H9 (cell line): Measurements from ENCODE around the gene CSMD2. TPM values are rescaled to one million over a fixed set of nuclear protein-coding genes. Genes with fewer than 3 reads are reported as not detected.

Experiments used
- DNase-seq: peaks from one replicate; pipeline ENCODE4 v3.0.0-alpha.2; 2017
- H2AFZ ChIP-seq: one replicate; pipeline ENCODE4 v1.6.1; 2013; ENCODE audit warnings: mild to moderate bottlenecking, low read length, control low read depth, moderate library complexity
- H2AK5ac ChIP-seq: 2 replicates; pipeline ENCODE4 v1.6.1; 2013; ENCODE audit warnings: low read length, control low read depth, mixed read lengths; ENCODE audit not compliant: insufficient read length
- H2BK120ac ChIP-seq: one replicate; pipeline ENCODE4 v1.6.1; 2013; ENCODE audit warnings: low read depth, mild to moderate bottlenecking, low read length, control low read depth, inconsistent platforms; ENCODE audit not compliant: poor library complexity, severe bottlenecking
- H2BK12ac ChIP-seq: 2 replicates; pipeline ENCODE4 v1.6.1; 2013; ENCODE audit warnings: low read length, control low read depth, mixed read lengths, low read depth; ENCODE audit not compliant: insufficient read length
- H2BK15ac ChIP-seq: 2 replicates; pipeline ENCODE4 v1.6.1; 2013; ENCODE audit warnings: low read depth, low read length, control low read depth
- H2BK20ac ChIP-seq: one replicate; pipeline ENCODE4 v1.6.1; 2013; ENCODE audit warnings: low read depth, mild to moderate bottlenecking, low read length, control low read depth, inconsistent platforms; ENCODE audit not compliant: poor library complexity, severe bottlenecking
- H2BK5ac ChIP-seq: 2 replicates; pipeline ENCODE4 v1.6.1; 2013; ENCODE audit warnings: low read length, control low read depth, mixed read lengths; ENCODE audit not compliant: insufficient read length
- H3K14ac ChIP-seq: 2 replicates; pipeline ENCODE4 v1.6.1; 2013; ENCODE audit warnings: low read length, control low read depth; ENCODE audit not compliant: insufficient read depth
- H3K18ac ChIP-seq: 2 replicates; pipeline ENCODE4 v1.6.1; 2013; ENCODE audit warnings: low read depth, mild to moderate bottlenecking, mixed read lengths, low read length, control low read depth; ENCODE audit not compliant: insufficient read length
- H3K23ac ChIP-seq: 2 replicates; pipeline ENCODE4 v1.6.1; 2013; ENCODE audit warnings: low read length, control low read depth, mixed read lengths, low read depth; ENCODE audit not compliant: insufficient read length
- H3K23me2 ChIP-seq: 2 replicates; pipeline ENCODE4 v1.6.1; 2013; ENCODE audit warnings: low read depth, mild to moderate bottlenecking, mixed read lengths, low read length, control low read depth; ENCODE audit not compliant: insufficient read length, poor library complexity, severe bottlenecking
- H3K27ac ChIP-seq: 2 replicates; pipeline ENCODE4 v1.5.1; 2013; ENCODE audit warnings: low read length, control low read depth, mixed read lengths, low read depth; ENCODE audit not compliant: insufficient read length
- H3K27me3 ChIP-seq: 2 replicates; pipeline ENCODE4 v1.6.1; 2013; ENCODE audit warnings: low read length, control low read depth, inconsistent platforms; ENCODE audit not compliant: insufficient read depth
- H3K4ac ChIP-seq: 2 replicates; pipeline ENCODE4 v1.6.1; 2013; ENCODE audit warnings: low read depth, mild to moderate bottlenecking, control low read depth, inconsistent platforms, low read length, moderate library complexity
- H3K4me1 ChIP-seq: 2 replicates; pipeline ENCODE4 v1.6.1; 2013; ENCODE audit warnings: low read length, control low read depth, inconsistent platforms; ENCODE audit not compliant: insufficient read depth
- H3K4me2 ChIP-seq: 2 replicates; pipeline ENCODE4 v1.6.1; 2013; ENCODE audit warnings: low read length, control low read depth, mixed read lengths; ENCODE audit not compliant: insufficient read length, insufficient read depth
- H3K56ac ChIP-seq: 2 replicates; pipeline ENCODE4 v1.6.1; 2013; ENCODE audit warnings: low read depth, mild to moderate bottlenecking, mixed read lengths, low read length, control low read depth; ENCODE audit not compliant: insufficient read length
- H3K79me1 ChIP-seq: 2 replicates; pipeline ENCODE4 v1.6.1; 2013; ENCODE audit warnings: low read depth, mild to moderate bottlenecking, moderate library complexity, low read length, control low read depth, inconsistent platforms; ENCODE audit not compliant: insufficient read depth, poor library complexity, severe bottlenecking
- H3K79me2 ChIP-seq: 2 replicates; pipeline ENCODE4 v1.6.1; 2013; ENCODE audit warnings: low read length, control low read depth, inconsistent platforms; ENCODE audit not compliant: insufficient read depth
- H3K9ac ChIP-seq: 2 replicates; pipeline ENCODE4 v1.6.1; 2013; ENCODE audit warnings: low read length, control low read depth, mixed read lengths; ENCODE audit not compliant: insufficient read length; ENCODE audit errors: extremely low read depth
- H3K9me3 ChIP-seq: one replicate; pipeline ENCODE4 v1.6.1; 2013; ENCODE audit warnings: low read depth, low read length, inconsistent platforms; ENCODE audit not compliant: control insufficient read depth
- H3T11ph ChIP-seq: one replicate; pipeline ENCODE4 v1.6.1; 2013; ENCODE audit warnings: mild to moderate bottlenecking, low read length, control low read depth, inconsistent platforms
- H4K20me1 ChIP-seq: one replicate; pipeline ENCODE4 v1.6.1; 2013; ENCODE audit not compliant: control insufficient read depth, insufficient read length, insufficient read depth
- H4K5ac ChIP-seq: 2 replicates; pipeline ENCODE4 v1.6.1; 2013; ENCODE audit warnings: low read depth, mild to moderate bottlenecking, mixed read lengths, low read length, control low read depth; ENCODE audit not compliant: insufficient read length
- H4K8ac ChIP-seq: replicated peaks from 2 replicates; pipeline ENCODE4 v1.6.1; 2013; ENCODE audit warnings: low read length, control low read depth, mixed read lengths, low read depth; ENCODE audit not compliant: insufficient read length
- H4K91ac ChIP-seq: 2 replicates; pipeline ENCODE4 v1.6.1; 2013; ENCODE audit warnings: low read depth, mild to moderate bottlenecking, moderate library complexity, mixed read lengths, low read length, control low read depth; ENCODE audit not compliant: insufficient read length
- H3K27ac Mint-ChIP-seq, 3 experiments: 2 replicates in 2 of 3; 3 replicates in 1 of 3; pipeline ENCODE4 v1.8.0; 2020 to 2021; ENCODE audit warnings: mixed read lengths in 3 of 3, mild to moderate bottlenecking in 1 of 3, moderate library complexity in 1 of 3
- H3K27me3 Mint-ChIP-seq: 2 replicates; pipeline ENCODE4 v1.8.0; 2021; ENCODE audit warnings: low read depth, mild to moderate bottlenecking, moderate library complexity, mixed read lengths
- H3K36me3 Mint-ChIP-seq, 3 experiments: 2 replicates in 2 of 3; 3 replicates in 1 of 3; pipeline ENCODE4 v1.8.0; 2020 to 2021; ENCODE audit warnings: low read depth in 3 of 3, mixed read lengths in 3 of 3; ENCODE audit not compliant: insufficient read depth in 1 of 3
- H3K4me1 Mint-ChIP-seq, 2 experiments: 2 replicates each; pipeline ENCODE4 v1.8.0; 2020; ENCODE audit warnings: mixed read lengths in 2 of 2
- H3K4me3 Mint-ChIP-seq, 2 experiments: 2 replicates in 1 of 2; 3 replicates in 1 of 2; pipeline ENCODE4 v1.8.0; 2020 to 2021; ENCODE audit warnings: mild to moderate bottlenecking in 2 of 2, mixed read lengths in 2 of 2, moderate library complexity in 1 of 2
- H3K9me3 Mint-ChIP-seq, 2 experiments: 2 replicates in 1 of 2; 3 replicates in 1 of 2; pipeline ENCODE4 v1.8.0; 2020; ENCODE audit warnings: mild to moderate bottlenecking in 2 of 2, mixed read lengths in 2 of 2, moderate library complexity in 1 of 2
- CTCF ChIP-seq: fragments of 200-600 bp; sonication (generic); conservative IDR thresholded peaks from 3 replicates; pipeline ENCODE4 v1.8.0; 2021; ENCODE audit warnings: antibody characterized with exemption, mild to moderate bottlenecking
- WGBS: extraction: QIAGEN DNeasy Blood & Tissue Kit; methylation state at CpG from one replicate; pipeline ENCODE4 v1.1.7; 2013; ENCODE audit warnings: missing lambda C conversion rate, low lambda C conversion rate, mixed read lengths; ENCODE audit not compliant: insufficient read length; ENCODE audit errors: extremely low coverage; 5-methylcytosine and 5-hydroxymethylcytosine counted together
- total RNA-seq: library from RNA; stranded (reverse); gene quantifications from 2 replicates; pipeline ENCODE4 v1.2.1, GENCODE V29; 2021

Gene CSMD2
- total RNA-seq, 1 experiment from 2014 or later: 6.4 TPM

DNA sequence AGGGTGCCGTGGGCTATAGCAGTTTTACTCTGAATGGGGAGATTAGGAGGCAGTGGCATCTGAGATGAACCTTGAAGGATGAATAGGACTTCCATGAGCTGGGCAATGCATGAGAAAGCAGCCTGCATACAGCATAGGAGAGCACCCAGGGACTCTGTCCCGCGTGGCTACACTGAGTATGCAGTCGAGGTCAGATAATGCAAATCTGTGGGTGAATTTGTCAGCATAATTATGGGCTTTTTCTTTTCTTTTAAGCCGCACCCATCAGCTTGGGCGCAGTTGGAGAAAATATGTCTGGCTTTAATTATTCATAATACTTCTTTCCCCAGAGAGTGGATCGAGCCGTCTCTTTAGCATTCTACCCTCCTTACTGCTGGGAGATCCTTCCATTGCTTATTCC, 504.1 kb downstream of the CSMD2 start:
- Histone ChIP-seq H2AFZ (no peak overlapping the region), H3K4me1 (no peaks in the 10 kb centered on the region), H3K9me3 (no peaks in the 10 kb centered on the region), H3K27me3 (no peaks in the 10 kb centered on the region), H4K91ac (no peak overlapping the region), H3K56ac (no peak overlapping the region), H3K23ac (no peak overlapping the region), H4K8ac (no peak overlapping the region), H4K5ac (no peak overlapping the region), H3K9ac (no peak overlapping the region), H2AK5ac (no peak overlapping the region), H3K4me2 (no peak overlapping the region), H3K18ac (no peak overlapping the region), H4K20me1 (no peaks in the 10 kb centered on the region), H2BK120ac (no peak overlapping the region), H3K23me2 (peaks cover 3% of the 10 kb centered on the region), H3K14ac (no peak overlapping the region), H3K4ac (no peak overlapping the region), H2BK20ac (no peak overlapping the region), H2BK5ac (no peak overlapping the region), H3T11ph (no peak overlapping the region), H2BK12ac (no peak overlapping the region), H3K79me2 (no peaks in the 10 kb centered on the region), H3K79me1 (no peaks in the 10 kb centered on the region), H2BK15ac (no peak overlapping the region), H3K27ac (no peak overlapping the region)
- Mint-ChIP-seq H3K36me3 (peaks cover 4 to 24% (median 10%) of the 10 kb centered on the region in 3 experiments; a peak in 6 of 7 replicates), H3K9me3 (no peaks in the 10 kb centered on the region), H3K4me3 (no peak overlapping the region), H3K4me1 (no peaks in the 10 kb centered on the region), H3K27ac (no peak overlapping the region), H3K27me3 (no peaks in the 10 kb centered on the region)
- TF ChIP-seq CTCF: no peak
- DNase-seq: no peak
- WGBS: no CpG with 5 or more reads among the region's 8 CpGs
